Measurements from ENCODE around the gene WNT6.

WNT6 gene

GRCh38 chr2:218814540-218815243 lies 44.9 kb upstream of the WNT6 start:
- Histone ChIP-seq H4K20me1 (ENCODE audit: low read depth, low read length) (no peaks in the 10 kb centered on the region), H3K4me2 (ENCODE audit: low read depth, low read length, poor library complexity, severe bottlenecking) (no peak overlapping the region)

GRCh38 chr2:218815244-218815637 lies 44.4 kb upstream of the WNT6 start:
- Histone ChIP-seq H3K9ac (ENCODE audit: low read length) (no peak overlapping the region), H3K4me3 (ENCODE audit: insufficient read depth, low read length, poor library complexity, severe bottlenecking) (no peak overlapping the region), H3K9me3 (ENCODE audit: insufficient read depth, low read length) (no peaks in the 10 kb centered on the region), H3K27ac (ENCODE audit: low read depth, low read length) (no peak overlapping the region), H2AFZ (ENCODE audit: low read depth, low read length, severe bottlenecking) (no peak overlapping the region), H3K4me2 (ENCODE audit: low read depth, low read length, poor library complexity, severe bottlenecking) (no peak overlapping the region), H3K36me3 (ENCODE audit: low read length) (no peaks in the 10 kb centered on the region), H3F3A (ENCODE audit: insufficient read depth) (no peaks in the 10 kb centered on the region), H4K20me1 (ENCODE audit: low read depth, low read length) (no peaks in the 10 kb centered on the region), H3K9me2 (replicated peaks; ENCODE audit: insufficient read depth, low read length) (no peaks in the 10 kb centered on the region), H3K79me2 (ENCODE audit: insufficient read depth, low read length) (no peaks in the 10 kb centered on the region), H3K27me3 (ENCODE audit: low read length) (no peaks in the 10 kb centered on the region)
- no peak for TF ChIP-seq CTCF (IDR thresholded peaks at IDR 0.05; ENCODE audit: insufficient read depth, low read length, poor library complexity, severe bottlenecking)
- no peak for TF ChIP-seq EZH2phosphoT487 (conservative IDR thresholded peaks at IDR 0.05; ENCODE audit: low read length)

More at GRCh38 chr2:218814540-218815243, 44.9 kb upstream of the WNT6 start:
- Histone ChIP-seq H3K9me2 (replicated peaks; ENCODE audit: insufficient read depth, low read length) (no peaks in the 10 kb centered on the region), H3K27me3 (ENCODE audit: low read length) (no peaks in the 10 kb centered on the region), H3K36me3 (ENCODE audit: low read length) (no peaks in the 10 kb centered on the region), H2AFZ (ENCODE audit: low read depth, low read length, severe bottlenecking) (no peak overlapping the region), H3K27ac (ENCODE audit: low read depth, low read length) (no peak overlapping the region), H3F3A (ENCODE audit: insufficient read depth) (no peaks in the 10 kb centered on the region), H3K4me3 (ENCODE audit: insufficient read depth, low read length, poor library complexity, severe bottlenecking) (no peak overlapping the region), H3K9ac (ENCODE audit: low read length) (no peak overlapping the region), H3K9me3 (ENCODE audit: insufficient read depth, low read length) (no peaks in the 10 kb centered on the region), H3K79me2 (ENCODE audit: insufficient read depth, low read length) (no peaks in the 10 kb centered on the region)
- TF ChIP-seq CTCF (IDR thresholded peaks at IDR 0.05; ENCODE audit: insufficient read depth, low read length, poor library complexity, severe bottlenecking) (no peak), EZH2phosphoT487 (conservative IDR thresholded peaks at IDR 0.05; ENCODE audit: low read length) (no peak)

- no peaks in the 10 kb centered on the region for H3K36me3 ChIP-seq (ENCODE audit: low read length)
- H3K9ac ChIP-seq (ENCODE audit: low read length) = no peak overlapping the region
- TF ChIP-seq CTCF (IDR thresholded peaks at IDR 0.05; ENCODE audit: insufficient read depth, low read length, poor library complexity, severe bottlenecking) (no peak), EZH2phosphoT487 (conservative IDR thresholded peaks at IDR 0.05; ENCODE audit: low read length) (no peak)
- no peaks in the 10 kb centered on the region for H3K79me2 ChIP-seq (ENCODE audit: insufficient read depth, low read length)
- no peak overlapping the region for H2AFZ ChIP-seq (ENCODE audit: low read depth, low read length, severe bottlenecking)
- H3K4me2 ChIP-seq (ENCODE audit: low read depth, low read length, poor library complexity, severe bottlenecking) = no peak overlapping the region
- no peaks in the 10 kb centered on the region for H4K20me1 ChIP-seq (ENCODE audit: low read depth, low read length)
- H3K4me3 ChIP-seq (ENCODE audit: insufficient read depth, low read length, poor library complexity, severe bottlenecking) = no peak overlapping the region
- no peaks in the 10 kb centered on the region for H3F3A ChIP-seq (ENCODE audit: insufficient read depth)
- H3K27ac ChIP-seq (ENCODE audit: low read depth, low read length) = no peak overlapping the region
- no peaks in the 10 kb centered on the region for H3K9me2 ChIP-seq (replicated peaks; ENCODE audit: insufficient read depth, low read length)
- H3K9me3 ChIP-seq (ENCODE audit: insufficient read depth, low read length) = no peaks in the 10 kb centered on the region
- H3K27me3 ChIP-seq (ENCODE audit: low read length) = no peaks in the 10 kb centered on the region
Measured at GRCh38 chr2:218815649-218816048, 44.0 kb upstream of the WNT6 start.
